DMS114 treated with DMSO at 0.1 percent for 48 hours (cell line): ENCODE data around the gene GALC.

Experiments
- DNase-seq: peaks from one replicate; lab custom pipeline; 2025; ENCODE audit not compliant: unreplicated experiment; lab: John Stamatoyannopoulos, UW

Gene GALC

GRCh38 chr14:87888136-87888999 is 104.6 kb downstream of the GALC start:
- no peak for DNase-seq

- DNase-seq: no peak
Measured at GRCh38 chr14:87883750-87884149, 109.2 kb downstream of the GALC start.
